H9 (cell line): ENCODE results near the gene CCDC148. TPM values are rescaled to one million over a fixed set of nuclear protein-coding genes. Genes with fewer than 3 reads are reported as not detected.

Source experiments
- DNase-seq: peaks from one replicate; pipeline ENCODE4 v3.0.0-alpha.2; 2017
- H2AFZ ChIP-seq: one replicate; pipeline ENCODE4 v1.6.1; 2013; ENCODE audit warnings: mild to moderate bottlenecking, low read length, control low read depth, moderate library complexity
- H2AK5ac ChIP-seq: 2 replicates; pipeline ENCODE4 v1.6.1; 2013; ENCODE audit warnings: low read length, control low read depth, mixed read lengths; ENCODE audit not compliant: insufficient read length
- H2BK120ac ChIP-seq: one replicate; pipeline ENCODE4 v1.6.1; 2013; ENCODE audit warnings: low read depth, mild to moderate bottlenecking, low read length, control low read depth, inconsistent platforms; ENCODE audit not compliant: poor library complexity, severe bottlenecking
- H2BK12ac ChIP-seq: 2 replicates; pipeline ENCODE4 v1.6.1; 2013; ENCODE audit warnings: low read length, control low read depth, mixed read lengths, low read depth; ENCODE audit not compliant: insufficient read length
- H2BK15ac ChIP-seq: 2 replicates; pipeline ENCODE4 v1.6.1; 2013; ENCODE audit warnings: low read depth, low read length, control low read depth
- H2BK20ac ChIP-seq: one replicate; pipeline ENCODE4 v1.6.1; 2013; ENCODE audit warnings: low read depth, mild to moderate bottlenecking, low read length, control low read depth, inconsistent platforms; ENCODE audit not compliant: poor library complexity, severe bottlenecking
- H2BK5ac ChIP-seq: 2 replicates; pipeline ENCODE4 v1.6.1; 2013; ENCODE audit warnings: low read length, control low read depth, mixed read lengths; ENCODE audit not compliant: insufficient read length
- H3K14ac ChIP-seq: 2 replicates; pipeline ENCODE4 v1.6.1; 2013; ENCODE audit warnings: low read length, control low read depth; ENCODE audit not compliant: insufficient read depth
- H3K18ac ChIP-seq: 2 replicates; pipeline ENCODE4 v1.6.1; 2013; ENCODE audit warnings: low read depth, mild to moderate bottlenecking, mixed read lengths, low read length, control low read depth; ENCODE audit not compliant: insufficient read length
- H3K23ac ChIP-seq: 2 replicates; pipeline ENCODE4 v1.6.1; 2013; ENCODE audit warnings: low read length, control low read depth, mixed read lengths, low read depth; ENCODE audit not compliant: insufficient read length
- H3K23me2 ChIP-seq: 2 replicates; pipeline ENCODE4 v1.6.1; 2013; ENCODE audit warnings: low read depth, mild to moderate bottlenecking, mixed read lengths, low read length, control low read depth; ENCODE audit not compliant: insufficient read length, poor library complexity, severe bottlenecking
- H3K27ac ChIP-seq: 2 replicates; pipeline ENCODE4 v1.5.1; 2013; ENCODE audit warnings: low read length, control low read depth, mixed read lengths, low read depth; ENCODE audit not compliant: insufficient read length
- H3K27me3 ChIP-seq: 2 replicates; pipeline ENCODE4 v1.6.1; 2013; ENCODE audit warnings: low read length, control low read depth, inconsistent platforms; ENCODE audit not compliant: insufficient read depth
- H3K4ac ChIP-seq: 2 replicates; pipeline ENCODE4 v1.6.1; 2013; ENCODE audit warnings: low read depth, mild to moderate bottlenecking, control low read depth, inconsistent platforms, low read length, moderate library complexity
- H3K4me1 ChIP-seq: 2 replicates; pipeline ENCODE4 v1.6.1; 2013; ENCODE audit warnings: low read length, control low read depth, inconsistent platforms; ENCODE audit not compliant: insufficient read depth
- H3K4me2 ChIP-seq: 2 replicates; pipeline ENCODE4 v1.6.1; 2013; ENCODE audit warnings: low read length, control low read depth, mixed read lengths; ENCODE audit not compliant: insufficient read length, insufficient read depth
- H3K56ac ChIP-seq: 2 replicates; pipeline ENCODE4 v1.6.1; 2013; ENCODE audit warnings: low read depth, mild to moderate bottlenecking, mixed read lengths, low read length, control low read depth; ENCODE audit not compliant: insufficient read length
- H3K79me1 ChIP-seq: 2 replicates; pipeline ENCODE4 v1.6.1; 2013; ENCODE audit warnings: low read depth, mild to moderate bottlenecking, moderate library complexity, low read length, control low read depth, inconsistent platforms; ENCODE audit not compliant: insufficient read depth, poor library complexity, severe bottlenecking
- H3K79me2 ChIP-seq: 2 replicates; pipeline ENCODE4 v1.6.1; 2013; ENCODE audit warnings: low read length, control low read depth, inconsistent platforms; ENCODE audit not compliant: insufficient read depth
- H3K9ac ChIP-seq: 2 replicates; pipeline ENCODE4 v1.6.1; 2013; ENCODE audit warnings: low read length, control low read depth, mixed read lengths; ENCODE audit not compliant: insufficient read length; ENCODE audit errors: extremely low read depth
- H3K9me3 ChIP-seq: one replicate; pipeline ENCODE4 v1.6.1; 2013; ENCODE audit warnings: low read depth, low read length, inconsistent platforms; ENCODE audit not compliant: control insufficient read depth
- H3T11ph ChIP-seq: one replicate; pipeline ENCODE4 v1.6.1; 2013; ENCODE audit warnings: mild to moderate bottlenecking, low read length, control low read depth, inconsistent platforms
- H4K20me1 ChIP-seq: one replicate; pipeline ENCODE4 v1.6.1; 2013; ENCODE audit not compliant: control insufficient read depth, insufficient read length, insufficient read depth
- H4K5ac ChIP-seq: 2 replicates; pipeline ENCODE4 v1.6.1; 2013; ENCODE audit warnings: low read depth, mild to moderate bottlenecking, mixed read lengths, low read length, control low read depth; ENCODE audit not compliant: insufficient read length
- H4K8ac ChIP-seq: replicated peaks from 2 replicates; pipeline ENCODE4 v1.6.1; 2013; ENCODE audit warnings: low read length, control low read depth, mixed read lengths, low read depth; ENCODE audit not compliant: insufficient read length
- H4K91ac ChIP-seq: 2 replicates; pipeline ENCODE4 v1.6.1; 2013; ENCODE audit warnings: low read depth, mild to moderate bottlenecking, moderate library complexity, mixed read lengths, low read length, control low read depth; ENCODE audit not compliant: insufficient read length
- H3K27ac Mint-ChIP-seq, 3 experiments: 2 replicates in 2 of 3; 3 replicates in 1 of 3; pipeline ENCODE4 v1.8.0; 2020 to 2021; ENCODE audit warnings: mixed read lengths in 3 of 3, mild to moderate bottlenecking in 1 of 3, moderate library complexity in 1 of 3
- H3K27me3 Mint-ChIP-seq: 2 replicates; pipeline ENCODE4 v1.8.0; 2021; ENCODE audit warnings: low read depth, mild to moderate bottlenecking, moderate library complexity, mixed read lengths
- H3K36me3 Mint-ChIP-seq, 3 experiments: 2 replicates in 2 of 3; 3 replicates in 1 of 3; pipeline ENCODE4 v1.8.0; 2020 to 2021; ENCODE audit warnings: low read depth in 3 of 3, mixed read lengths in 3 of 3; ENCODE audit not compliant: insufficient read depth in 1 of 3
- H3K4me1 Mint-ChIP-seq, 2 experiments: 2 replicates each; pipeline ENCODE4 v1.8.0; 2020; ENCODE audit warnings: mixed read lengths in 2 of 2
- H3K4me3 Mint-ChIP-seq, 2 experiments: 2 replicates in 1 of 2; 3 replicates in 1 of 2; pipeline ENCODE4 v1.8.0; 2020 to 2021; ENCODE audit warnings: mild to moderate bottlenecking in 2 of 2, mixed read lengths in 2 of 2, moderate library complexity in 1 of 2
- H3K9me3 Mint-ChIP-seq, 2 experiments: 2 replicates in 1 of 2; 3 replicates in 1 of 2; pipeline ENCODE4 v1.8.0; 2020; ENCODE audit warnings: mild to moderate bottlenecking in 2 of 2, mixed read lengths in 2 of 2, moderate library complexity in 1 of 2
- WGBS: extraction: QIAGEN DNeasy Blood & Tissue Kit; methylation state at CpG from one replicate; pipeline ENCODE4 v1.1.7; 2013; ENCODE audit warnings: missing lambda C conversion rate, low lambda C conversion rate, mixed read lengths; ENCODE audit not compliant: insufficient read length; ENCODE audit errors: extremely low coverage; 5-methylcytosine and 5-hydroxymethylcytosine counted together
- total RNA-seq: library from RNA; stranded (reverse); gene quantifications from 2 replicates; pipeline ENCODE4 v1.2.1, GENCODE V29; 2021
- TF ChIP-seq, protein P1 (sequence below): fragments of 200-600 bp; sonication (generic); conservative IDR thresholded peaks from 3 replicates; pipeline ENCODE4 v1.8.0; 2021; ENCODE audit warnings: antibody characterized with exemption, mild to moderate bottlenecking

Gene CCDC148
- total RNA-seq, 1 experiment from 2014 or later: 1.5 TPM

DNA sequence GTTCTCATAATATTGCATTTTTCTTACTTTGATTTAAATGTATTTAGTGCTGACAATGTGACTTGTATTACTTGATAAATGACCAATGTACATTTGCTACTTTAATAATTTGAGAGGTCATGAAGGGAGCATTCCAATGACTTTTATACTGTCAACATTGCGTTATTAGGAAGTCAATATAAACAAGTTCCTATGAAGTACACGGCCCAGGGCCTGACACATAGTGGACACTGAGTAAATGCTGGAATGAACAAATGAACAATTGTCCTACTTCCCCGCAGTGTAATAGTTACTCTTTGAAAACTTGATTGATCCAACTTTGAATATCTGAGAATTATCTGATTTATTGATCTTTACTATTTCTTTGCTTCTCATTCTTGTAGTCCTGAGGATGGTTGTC is 47.5 kb upstream of the CCDC148 start:
- no peak overlapping the region for H2BK20ac ChIP-seq
- H3K9ac ChIP-seq: no peak overlapping the region
- no peaks in the 10 kb centered on the region for H3K23me2 ChIP-seq
- H3K79me2 ChIP-seq: peaks cover 11% of the 10 kb centered on the region; the same call in 1 of the 2 replicates
- DNase-seq: no peak
- no peak overlapping the region for H3K27ac ChIP-seq
- no peak overlapping the region for H4K5ac ChIP-seq
- no peaks in the 10 kb centered on the region for H3K27me3 Mint-ChIP-seq
- no peak overlapping the region for H2BK120ac ChIP-seq
- H3K18ac ChIP-seq: no peak overlapping the region
- H3K9me3 ChIP-seq: no peaks in the 10 kb centered on the region
- H2AFZ ChIP-seq: no peak overlapping the region
- no peak overlapping the region for H2BK15ac ChIP-seq
- no peak overlapping the region for H3K4ac ChIP-seq
- H3K56ac ChIP-seq: no peak overlapping the region
- no CpG with 5 or more reads among the region's 3 CpGs for WGBS
- H4K8ac ChIP-seq: no peak overlapping the region
- H3K14ac ChIP-seq: no peak overlapping the region
- peaks cover 20 to 27% of the 10 kb centered on the region in 2 experiments for H3K4me1 Mint-ChIP-seq
- no peak overlapping the region for H3K23ac ChIP-seq
- H3K79me1 ChIP-seq: peaks cover 4% of the 10 kb centered on the region
- no peaks in the 10 kb centered on the region; a peak in 1 of 7 replicates for H3K36me3 Mint-ChIP-seq
- H3T11ph ChIP-seq: no peak overlapping the region
- no peak overlapping the region for H2BK5ac ChIP-seq
- H4K91ac ChIP-seq: no peak overlapping the region
- no peak overlapping the region for H3K4me2 ChIP-seq
- peaks cover 6% of the 10 kb centered on the region; the same call in 1 of the 2 replicates for H3K4me1 ChIP-seq
- no peaks in the 10 kb centered on the region for H3K27me3 ChIP-seq
- H2AK5ac ChIP-seq: no peak overlapping the region
- no peak overlapping the region for H2BK12ac ChIP-seq
- TF ChIP-seq, protein P1, sequence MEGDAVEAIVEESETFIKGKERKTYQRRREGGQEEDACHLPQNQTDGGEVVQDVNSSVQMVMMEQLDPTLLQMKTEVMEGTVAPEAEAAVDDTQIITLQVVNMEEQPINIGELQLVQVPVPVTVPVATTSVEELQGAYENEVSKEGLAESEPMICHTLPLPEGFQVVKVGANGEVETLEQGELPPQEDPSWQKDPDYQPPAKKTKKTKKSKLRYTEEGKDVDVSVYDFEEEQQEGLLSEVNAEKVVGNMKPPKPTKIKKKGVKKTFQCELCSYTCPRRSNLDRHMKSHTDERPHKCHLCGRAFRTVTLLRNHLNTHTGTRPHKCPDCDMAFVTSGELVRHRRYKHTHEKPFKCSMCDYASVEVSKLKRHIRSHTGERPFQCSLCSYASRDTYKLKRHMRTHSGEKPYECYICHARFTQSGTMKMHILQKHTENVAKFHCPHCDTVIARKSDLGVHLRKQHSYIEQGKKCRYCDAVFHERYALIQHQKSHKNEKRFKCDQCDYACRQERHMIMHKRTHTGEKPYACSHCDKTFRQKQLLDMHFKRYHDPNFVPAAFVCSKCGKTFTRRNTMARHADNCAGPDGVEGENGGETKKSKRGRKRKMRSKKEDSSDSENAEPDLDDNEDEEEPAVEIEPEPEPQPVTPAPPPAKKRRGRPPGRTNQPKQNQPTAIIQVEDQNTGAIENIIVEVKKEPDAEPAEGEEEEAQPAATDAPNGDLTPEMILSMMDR: no peak
- H3K27ac Mint-ChIP-seq: no peak overlapping the region
- no peak overlapping the region for H3K4me3 Mint-ChIP-seq
- no peaks in the 10 kb centered on the region for H4K20me1 ChIP-seq
- H3K9me3 Mint-ChIP-seq: no peaks in the 10 kb centered on the region
